Prostate gland (tissue), 2 donors: ENCODE measurements around the gene ZBTB44.

ENCODE experiments used
- POLR2A ChIP-seq: fragments of 450-650 bp; IDR thresholded peaks from one replicate; pipeline ENCODE4 v1.6.1; 2016; ENCODE audit warnings: antibody characterized with exemption, mild to moderate bottlenecking
- TF ChIP-seq, protein P1 (sequence below), 4 experiments: fragments of 200-600 bp in 2 of 4; fragments of 450-650 bp in 2 of 4; sonication (generic) in 2 of 4; IDR thresholded peaks; 1 replicate in 3 of 4; 2 replicates in 1 of 4; pipeline ENCODE4 v1.5.1; 2016 to 2019; ENCODE audit warnings: antibody characterized with exemption in 4 of 4, mild to moderate bottlenecking in 2 of 4, moderate library complexity in 2 of 4

DNA sequence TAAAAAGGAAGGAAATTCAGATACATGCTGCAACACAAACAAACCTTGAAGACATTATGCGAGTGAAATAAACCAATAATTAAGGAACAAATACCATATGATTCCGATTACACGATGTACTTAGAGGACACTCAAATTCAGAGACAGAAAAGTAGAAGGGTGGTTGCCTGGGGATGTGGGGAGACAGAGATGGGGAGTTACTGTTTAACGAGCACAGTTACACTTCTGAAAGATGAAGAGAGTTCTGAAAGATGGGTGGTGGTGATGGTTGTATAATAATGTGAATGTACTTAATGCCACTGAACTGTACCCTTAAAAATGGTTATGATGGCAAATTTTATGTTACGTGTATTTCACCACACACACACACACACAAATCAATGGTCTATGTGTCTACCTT lies 14.7 kb downstream of the ZBTB44 start:
- TF ChIP-seq, protein P1, sequence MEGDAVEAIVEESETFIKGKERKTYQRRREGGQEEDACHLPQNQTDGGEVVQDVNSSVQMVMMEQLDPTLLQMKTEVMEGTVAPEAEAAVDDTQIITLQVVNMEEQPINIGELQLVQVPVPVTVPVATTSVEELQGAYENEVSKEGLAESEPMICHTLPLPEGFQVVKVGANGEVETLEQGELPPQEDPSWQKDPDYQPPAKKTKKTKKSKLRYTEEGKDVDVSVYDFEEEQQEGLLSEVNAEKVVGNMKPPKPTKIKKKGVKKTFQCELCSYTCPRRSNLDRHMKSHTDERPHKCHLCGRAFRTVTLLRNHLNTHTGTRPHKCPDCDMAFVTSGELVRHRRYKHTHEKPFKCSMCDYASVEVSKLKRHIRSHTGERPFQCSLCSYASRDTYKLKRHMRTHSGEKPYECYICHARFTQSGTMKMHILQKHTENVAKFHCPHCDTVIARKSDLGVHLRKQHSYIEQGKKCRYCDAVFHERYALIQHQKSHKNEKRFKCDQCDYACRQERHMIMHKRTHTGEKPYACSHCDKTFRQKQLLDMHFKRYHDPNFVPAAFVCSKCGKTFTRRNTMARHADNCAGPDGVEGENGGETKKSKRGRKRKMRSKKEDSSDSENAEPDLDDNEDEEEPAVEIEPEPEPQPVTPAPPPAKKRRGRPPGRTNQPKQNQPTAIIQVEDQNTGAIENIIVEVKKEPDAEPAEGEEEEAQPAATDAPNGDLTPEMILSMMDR (IDR thresholded peaks at IDR 0.05): no peak
- TF ChIP-seq POLR2A: no peak
